HEK293 (cell line): ENCODE data around the gene SKOR1.

ENCODE experiments used
- CTCF ChIA-PET: fragments of 350-600 bp; formaldehyde crosslinking; extraction: SDS; loops from one replicate; lab custom pipeline; 2021; ENCODE audit warnings: antibody characterized with exemption; lab: Yijun Ruan, JAX
- POLR2A ChIA-PET: fragments of 300-600 bp; formaldehyde crosslinking; extraction: SDS; loops from one replicate; lab custom pipeline; 2020; ENCODE audit warnings: antibody characterized with exemption, inconsistent platforms; lab: Yijun Ruan, JAX
- H3K27ac ChIP-seq: fragments of 200-500 bp; sonication (Bioruptor generic); 2 replicates; pipeline ENCODE4 v1.5.1; 2014; ENCODE audit warnings: low read depth, low read length, control low read depth, inconsistent platforms; ENCODE audit errors: extremely low read depth
- H3K36me3 ChIP-seq, 2 experiments: fragments of 200-500 bp in 1 of 2; sonication (Bioruptor generic) in 1 of 2; 1 replicate in 1 of 2; 2 replicates in 1 of 2; pipeline ENCODE4 v1.5.1; 2014 to 2017; ENCODE audit warnings: inconsistent platforms in 2 of 2, low read length in 2 of 2; ENCODE audit not compliant: control insufficient read depth in 2 of 2, insufficient read depth in 1 of 2
- H3K4me1 ChIP-seq: fragments of 200-500 bp; sonication (Bioruptor generic); 2 replicates; pipeline ENCODE4 v1.5.1; 2014; ENCODE audit warnings: mild to moderate bottlenecking, low read length, inconsistent platforms; ENCODE audit not compliant: control insufficient read depth, insufficient read depth
- H3K4me3 ChIP-seq: 2 replicates; pipeline ENCODE4 v1.5.1; 2011; ENCODE audit warnings: low read depth, mild to moderate bottlenecking, control low read depth, low read length, moderate library complexity
- H3K9me3 ChIP-seq: fragments of 200-500 bp; sonication (Bioruptor generic); 2 replicates; pipeline ENCODE4 v1.5.1; 2014; ENCODE audit warnings: low read depth, low read length, inconsistent platforms; ENCODE audit not compliant: control insufficient read depth, insufficient read depth
- EGR2 ChIP-seq: fragments of 450-650 bp; formaldehyde crosslinking; IDR thresholded peaks from 2 replicates; pipeline ENCODE4 v1.5.1; 2016; ENCODE audit warnings: low read depth, missing biosample characterization, missing genetic modification characterization
- GLIS1 ChIP-seq: fragments of 450-650 bp; formaldehyde crosslinking; IDR thresholded peaks from 2 replicates; pipeline ENCODE4 v1.5.1; 2016; ENCODE audit warnings: missing biosample characterization, missing genetic modification characterization
- KLF16 ChIP-seq: fragments of 450-650 bp; formaldehyde crosslinking; IDR thresholded peaks from 2 replicates; pipeline ENCODE4 v1.5.1; 2017; ENCODE audit warnings: missing biosample characterization, missing genetic modification characterization
- KLF7 ChIP-seq: fragments of 450-650 bp; formaldehyde crosslinking; IDR thresholded peaks from 2 replicates; pipeline ENCODE4 v1.5.1; 2016; ENCODE audit warnings: missing biosample characterization, missing genetic modification characterization, borderline replicate concordance
- KLF8 ChIP-seq: fragments of 450-650 bp; formaldehyde crosslinking; IDR thresholded peaks from 2 replicates; pipeline ENCODE4 v1.5.1; 2016; ENCODE audit warnings: missing biosample characterization, missing genetic modification characterization
- OVOL3 ChIP-seq: fragments of 450-650 bp; formaldehyde crosslinking; IDR thresholded peaks from 2 replicates; pipeline ENCODE4 v1.5.1; 2016; ENCODE audit warnings: missing biosample characterization, missing genetic modification characterization
- WT1 ChIP-seq: fragments of 450-650 bp; formaldehyde crosslinking; IDR thresholded peaks from 2 replicates; pipeline ENCODE4 v1.5.1; 2016; ENCODE audit warnings: missing biosample characterization, missing genetic modification characterization
- YY2 ChIP-seq: fragments of 450-650 bp; formaldehyde crosslinking; IDR thresholded peaks from 2 replicates; pipeline ENCODE4 v1.5.1; 2016; ENCODE audit warnings: missing biosample characterization, missing genetic modification characterization
- ZBTB21 ChIP-seq: fragments of 450-650 bp; formaldehyde crosslinking; IDR thresholded peaks from 2 replicates; pipeline ENCODE4 v1.5.1; 2017; ENCODE audit warnings: missing biosample characterization, missing genetic modification characterization
- ZEB2 ChIP-seq: fragments of 450-650 bp; formaldehyde crosslinking; IDR thresholded peaks from 2 replicates; pipeline ENCODE4 v1.5.1; 2016; ENCODE audit warnings: missing biosample characterization, missing genetic modification characterization
- ZFHX2 ChIP-seq: fragments of 450-650 bp; formaldehyde crosslinking; conservative IDR thresholded peaks from 2 replicates; pipeline ENCODE4 v1.5.1; 2016; ENCODE audit warnings: missing biosample characterization, missing genetic modification characterization
- ZFP3 ChIP-seq: fragments of 450-650 bp; formaldehyde crosslinking; IDR thresholded peaks from 2 replicates; pipeline ENCODE4 v1.5.1; 2016; ENCODE audit warnings: low read depth, missing biosample characterization, missing genetic modification characterization
- ZNF132 ChIP-seq: fragments of 450-650 bp; formaldehyde crosslinking; IDR thresholded peaks from 2 replicates; pipeline ENCODE4 v1.5.1; 2017; ENCODE audit warnings: missing biosample characterization, missing genetic modification characterization, borderline replicate concordance
- ZNF175 ChIP-seq: fragments of 450-650 bp; formaldehyde crosslinking; IDR thresholded peaks from 2 replicates; pipeline ENCODE4 v1.5.1; 2016; ENCODE audit warnings: missing biosample characterization, missing genetic modification characterization
- ZNF202 ChIP-seq: fragments of 450-650 bp; formaldehyde crosslinking; IDR thresholded peaks from 2 replicates; pipeline ENCODE4 v1.5.1; 2016; ENCODE audit warnings: missing biosample characterization, missing genetic modification characterization, borderline replicate concordance
- ZNF341 ChIP-seq: fragments of 450-650 bp; formaldehyde crosslinking; IDR thresholded peaks from 2 replicates; pipeline ENCODE4; 2016; ENCODE audit warnings: low read depth, missing biosample characterization, missing genetic modification characterization
- ZNF549 ChIP-seq: fragments of 450-650 bp; IDR thresholded peaks from 2 replicates; pipeline ENCODE4 v1.5.1; 2018; ENCODE audit warnings: missing biosample characterization, missing genetic modification characterization, mild to moderate bottlenecking, inconsistent platforms, moderate library complexity
- ZNF571 ChIP-seq: fragments of 450-650 bp; formaldehyde crosslinking; IDR thresholded peaks from 2 replicates; pipeline ENCODE4 v1.5.0; 2017; ENCODE audit warnings: missing biosample characterization, missing genetic modification characterization
- ZNF654 ChIP-seq: fragments of 450-650 bp; formaldehyde crosslinking; IDR thresholded peaks from 2 replicates; pipeline ENCODE4 v1.5.1; 2016; ENCODE audit warnings: low read depth, missing biosample characterization, missing genetic modification characterization
- ZNF707 ChIP-seq: fragments of 450-650 bp; formaldehyde crosslinking; IDR thresholded peaks from 2 replicates; pipeline ENCODE4 v1.5.1; 2016; ENCODE audit warnings: missing biosample characterization, missing genetic modification characterization
- ZNF792 ChIP-seq: fragments of 450-650 bp; formaldehyde crosslinking; IDR thresholded peaks from 2 replicates; pipeline ENCODE4 v1.5.1; 2016; ENCODE audit warnings: missing biosample characterization, missing genetic modification characterization
- ZNF837 ChIP-seq: fragments of 450-650 bp; formaldehyde crosslinking; IDR thresholded peaks from 2 replicates; pipeline ENCODE4 v1.5.1; 2016; ENCODE audit warnings: missing biosample characterization, missing genetic modification characterization
- TF ChIP-seq, protein P1 (sequence below): fragments of 450-650 bp; formaldehyde crosslinking; IDR thresholded peaks from 2 replicates; pipeline ENCODE4 v1.5.1; 2016; ENCODE audit warnings: missing biosample characterization, missing genetic modification characterization, low read depth
- TF ChIP-seq, protein P2 (sequence below): fragments of 450-650 bp; formaldehyde crosslinking; IDR thresholded peaks from 2 replicates; pipeline ENCODE4 v1.5.1; 2016; ENCODE audit warnings: missing biosample characterization, missing genetic modification characterization

The SKOR1 gene

DNA sequence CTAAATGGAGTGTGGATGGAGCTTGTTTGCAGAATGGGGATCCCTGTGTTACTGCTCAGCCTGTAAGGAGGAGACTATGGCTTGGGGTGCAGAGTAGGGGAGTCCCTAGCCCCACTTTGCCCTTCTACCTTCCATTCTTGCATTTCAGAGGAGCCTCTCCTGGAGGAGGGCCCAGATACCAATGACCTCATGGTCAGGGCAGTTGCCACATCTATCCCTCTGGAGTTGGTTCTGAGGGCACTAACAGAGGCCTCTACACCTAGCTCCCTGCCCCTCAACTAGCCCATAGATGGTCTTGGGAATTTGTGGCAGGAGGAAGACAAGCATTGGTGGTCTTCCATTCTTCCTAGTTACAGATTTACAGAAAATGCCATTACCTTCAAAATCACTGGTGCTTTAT is 6.1 kb downstream of the SKOR1 start:
- Histone ChIP-seq H3K9me3 (no peaks in the 10 kb centered on the region), H3K27ac (no peak overlapping the region), H3K36me3 (no peaks in the 10 kb centered on the region), H3K4me3 (no peak overlapping the region), H3K4me1 (no peaks in the 10 kb centered on the region; the same call in 1 of the 2 replicates)
- CTCF ChIA-PET: interaction anchor here (0.7 to 1.7 kb wide), 10 partner anchors 84 to 968 kb away, joined by 3 to 11 read pairs (median 3); no protein-coding TSS in a partner anchor
- POLR2A ChIA-PET: no interaction called here
- TF ChIP-seq, protein P1, sequence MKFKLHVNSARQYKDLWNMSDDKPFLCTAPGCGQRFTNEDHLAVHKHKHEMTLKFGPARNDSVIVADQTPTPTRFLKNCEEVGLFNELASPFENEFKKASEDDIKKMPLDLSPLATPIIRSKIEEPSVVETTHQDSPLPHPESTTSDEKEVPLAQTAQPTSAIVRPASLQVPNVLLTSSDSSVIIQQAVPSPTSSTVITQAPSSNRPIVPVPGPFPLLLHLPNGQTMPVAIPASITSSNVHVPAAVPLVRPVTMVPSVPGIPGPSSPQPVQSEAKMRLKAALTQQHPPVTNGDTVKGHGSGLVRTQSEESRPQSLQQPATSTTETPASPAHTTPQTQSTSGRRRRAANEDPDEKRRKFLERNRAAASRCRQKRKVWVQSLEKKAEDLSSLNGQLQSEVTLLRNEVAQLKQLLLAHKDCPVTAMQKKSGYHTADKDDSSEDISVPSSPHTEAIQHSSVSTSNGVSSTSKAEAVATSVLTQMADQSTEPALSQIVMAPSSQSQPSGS (tag by site-specific recombination): 0 out of 2 replicates have a peak, but pooled peaks have one; percentile 17
- TF ChIP-seq ZNF549 (tag by site-specific recombination): no peak
- TF ChIP-seq ZEB2: no peak

DNA sequence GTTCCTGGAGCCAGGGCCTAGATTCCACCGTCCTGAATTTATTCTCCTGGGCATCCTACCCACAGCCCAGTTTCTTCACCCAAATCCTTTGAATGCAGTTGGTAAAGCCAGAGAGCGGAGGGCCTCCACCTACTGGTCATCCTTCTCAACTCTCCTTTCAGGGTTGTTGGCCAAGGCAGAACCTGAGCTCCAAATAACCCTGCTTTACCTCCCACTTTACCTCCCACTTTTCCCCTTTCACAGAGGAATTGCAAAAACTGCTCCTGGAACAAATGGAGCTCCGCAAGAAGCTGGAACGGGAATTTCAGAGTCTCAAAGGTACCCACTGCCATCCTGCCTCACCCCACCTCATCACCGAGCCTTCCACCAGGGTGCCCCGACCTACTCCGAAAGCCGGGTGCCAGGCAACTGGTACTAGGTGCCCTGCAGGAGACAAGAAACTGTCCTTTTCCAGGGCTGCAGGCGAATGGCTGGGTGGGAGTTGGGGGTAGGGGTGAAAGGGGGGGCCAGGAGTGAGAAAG is 6.8 kb downstream of the SKOR1 start:
- Histone ChIP-seq H3K9me3 (no peaks in the 10 kb centered on the region), H3K36me3 (no peaks in the 10 kb centered on the region), H3K4me1 (no peaks in the 10 kb centered on the region; the same call in 1 of the 2 replicates), H3K4me3 (no peak overlapping the region), H3K27ac (no peak overlapping the region)
- TF ChIP-seq YY2: no peak
- no peak for TF ChIP-seq KLF16
- no peak for TF ChIP-seq OVOL3 (tag by site-specific recombination)
- TF ChIP-seq WT1 (tag by site-specific recombination): no peak
- TF ChIP-seq ZNF654 (tag by site-specific recombination): peak; percentile 60
- no peak for TF ChIP-seq ZNF837 (tag by site-specific recombination)
- TF ChIP-seq, protein P2, sequence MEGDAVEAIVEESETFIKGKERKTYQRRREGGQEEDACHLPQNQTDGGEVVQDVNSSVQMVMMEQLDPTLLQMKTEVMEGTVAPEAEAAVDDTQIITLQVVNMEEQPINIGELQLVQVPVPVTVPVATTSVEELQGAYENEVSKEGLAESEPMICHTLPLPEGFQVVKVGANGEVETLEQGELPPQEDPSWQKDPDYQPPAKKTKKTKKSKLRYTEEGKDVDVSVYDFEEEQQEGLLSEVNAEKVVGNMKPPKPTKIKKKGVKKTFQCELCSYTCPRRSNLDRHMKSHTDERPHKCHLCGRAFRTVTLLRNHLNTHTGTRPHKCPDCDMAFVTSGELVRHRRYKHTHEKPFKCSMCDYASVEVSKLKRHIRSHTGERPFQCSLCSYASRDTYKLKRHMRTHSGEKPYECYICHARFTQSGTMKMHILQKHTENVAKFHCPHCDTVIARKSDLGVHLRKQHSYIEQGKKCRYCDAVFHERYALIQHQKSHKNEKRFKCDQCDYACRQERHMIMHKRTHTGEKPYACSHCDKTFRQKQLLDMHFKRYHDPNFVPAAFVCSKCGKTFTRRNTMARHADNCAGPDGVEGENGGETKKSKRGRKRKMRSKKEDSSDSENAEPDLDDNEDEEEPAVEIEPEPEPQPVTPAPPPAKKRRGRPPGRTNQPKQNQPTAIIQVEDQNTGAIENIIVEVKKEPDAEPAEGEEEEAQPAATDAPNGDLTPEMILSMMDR (tag by site-specific recombination): peak; percentile 77
- no peak for TF ChIP-seq GLIS1 (tag by site-specific recombination)
- no peak for TF ChIP-seq ZNF707 (tag by site-specific recombination)
- no peak for TF ChIP-seq ZNF792 (tag by site-specific recombination)
- TF ChIP-seq ZFP3: no peak
- TF ChIP-seq ZBTB21 (tag by site-specific recombination): no peak
- TF ChIP-seq EGR2 (tag by site-specific recombination): peak; percentile 76
- TF ChIP-seq KLF8: no peak
- TF ChIP-seq ZFHX2 (tag by site-specific recombination): peak; percentile 70
- no peak for TF ChIP-seq ZNF341 (tag by site-specific recombination)
- ChIA-PET CTCF (interaction anchor here (0.5 to 1.7 kb wide), 20 partner anchors 8 to 969 kb away, joined by 3 to 11 read pairs (median 3); no protein-coding TSS in a partner anchor), POLR2A (no interaction called here)

DNA sequence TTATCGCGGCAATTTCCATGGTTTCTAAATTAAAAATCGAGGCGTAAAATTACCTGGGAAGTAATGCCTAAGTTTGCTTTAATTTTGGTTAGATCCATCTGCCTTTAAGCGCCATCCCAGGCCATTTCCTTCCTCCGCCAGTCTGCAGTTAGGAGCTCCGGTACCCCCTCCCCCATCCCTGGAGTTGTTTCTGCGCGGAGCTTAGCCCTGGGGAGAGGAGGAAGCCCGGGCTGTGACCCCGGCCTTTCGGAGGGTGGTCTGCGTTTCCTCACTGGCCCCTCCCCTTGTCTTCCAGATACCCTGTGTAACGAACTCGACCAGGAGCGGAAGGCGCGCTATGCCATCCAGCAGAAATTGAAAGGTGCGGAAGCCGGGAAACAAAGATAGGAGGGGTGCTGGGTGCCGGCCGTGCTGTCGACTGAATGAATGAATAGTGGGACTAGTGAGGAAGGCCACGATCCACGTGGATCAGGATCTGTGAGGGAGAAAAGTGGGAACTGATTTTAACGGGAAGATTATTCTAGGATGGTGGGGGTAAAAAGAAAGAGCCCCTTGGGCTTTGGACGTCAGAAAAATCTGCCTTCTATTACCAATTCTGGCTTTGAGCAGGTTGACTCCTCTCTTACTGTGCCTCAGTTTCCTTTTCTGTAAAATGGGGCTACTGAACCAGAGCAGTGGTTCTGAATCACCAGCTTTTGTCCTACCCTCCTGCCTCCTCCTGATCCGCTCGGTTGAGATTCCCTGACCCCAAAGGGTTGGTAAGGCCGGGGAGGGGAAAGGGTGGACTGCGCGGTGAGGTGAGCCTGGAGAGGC is 7.8 kb downstream of the SKOR1 start:
- H3K4me3 ChIP-seq: no peak overlapping the region
- POLR2A ChIA-PET: no interaction called here
- CTCF ChIA-PET: interaction anchor here (0.7 to 1.7 kb wide), 6 partner anchors 12 to 387 kb away, joined by 3 to 11 read pairs (median 4); no protein-coding TSS in a partner anchor
- TF ChIP-seq ZNF202 (tag by site-specific recombination): no peak
- no peak for TF ChIP-seq ZNF549 (tag by site-specific recombination)
- no peak for TF ChIP-seq KLF7 (tag by site-specific recombination)
- no peak for TF ChIP-seq ZNF175 (tag by site-specific recombination)
- TF ChIP-seq ZNF571 (tag by site-specific recombination): no peak
- TF ChIP-seq ZNF132: no peak
- H3K36me3 ChIP-seq: no peaks in the 10 kb centered on the region
- H3K4me1 ChIP-seq: no peaks in the 10 kb centered on the region; the same call in 1 of the 2 replicates
- no peaks in the 10 kb centered on the region for H3K9me3 ChIP-seq
- no peak overlapping the region for H3K27ac ChIP-seq
